Germinal center (tissue), 1 donor: ENCODE results near the gene NSDHL.
A peak's percentile ranks its signal among the peaks of the same experiment; 100 is the strongest.
"Not testable (repeated sequence)": the region's sequence is repeated elsewhere in the genome, so short reads cannot be mapped to it uniquely, and the experiment has no call there.

Source experiments
- DNase-seq: peaks from one replicate; pipeline ENCODE4 v3.0.0; 2012; ENCODE audit warnings: mixed read lengths, low spot score

Gene NSDHL

GRCh38 chrX:152830312-152831305 lies at the start of gene NSDHL, which contains the start of gene CETN2:
Gene NSDHL (plus strand): TSS chrX:152831063. CDS start chrX:152846325, 15,262 bp downstream.
Gene CETN2 (minus strand): TSS chrX:152830757. CDS start chrX:152830710, 47 bp downstream.
- peak; percentile 98 for DNase-seq

GRCh38 chrX:152787062-152787461 lies 43.8 kb upstream of the NSDHL start:
- DNase-seq: not testable (repeated sequence)

GRCh38 chrX:152798945-152799344 lies 31.9 kb upstream of the NSDHL start:
- no peak for DNase-seq

- no peak for DNase-seq
Observed at GRCh38 chrX:152806035-152806434, 24.8 kb upstream of the NSDHL start.

- no peak for DNase-seq
Observed at GRCh38 chrX:152810403-152810802, 20.5 kb upstream of the NSDHL start.

- DNase-seq: no peak
Observed at GRCh38 chrX:152813206-152813605, 17.7 kb upstream of the NSDHL start.

GRCh38 chrX:152814048-152814447 lies 16.8 kb upstream of the NSDHL start:
- DNase-seq: no peak

- peak; percentile 6 for DNase-seq
Observed at GRCh38 chrX:152817078-152817764, 13.6 kb upstream of the NSDHL start.

GRCh38 chrX:152818356-152818755 lies 12.5 kb upstream of the NSDHL start:
- DNase-seq: no peak

GRCh38 chrX:152819266-152819665 lies 11.6 kb upstream of the NSDHL start:
- DNase-seq: no peak

- DNase-seq: no peak
Observed at GRCh38 chrX:152819732-152820131, 11.1 kb upstream of the NSDHL start.

- peak; percentile 13 for DNase-seq
Observed at GRCh38 chrX:152821145-152821765, 9.6 kb upstream of the NSDHL start.

- DNase-seq: no peak
Observed at GRCh38 chrX:152822383-152823086, 8.3 kb upstream of the NSDHL start.

GRCh38 chrX:152823657-152824056 lies 7.2 kb upstream of the NSDHL start:
- DNase-seq: no peak

GRCh38 chrX:152824841-152825374 lies 6.0 kb upstream of the NSDHL start:
- DNase-seq: no peak

- peak; percentile 2 for DNase-seq
Observed at GRCh38 chrX:152831391-152831790, 528 bp downstream of the NSDHL start.

- no peak for DNase-seq
Observed at GRCh38 chrX:152832520-152832919, 1.7 kb downstream of the NSDHL start.

- no peak for DNase-seq
Observed at GRCh38 chrX:152833378-152833777, 2.5 kb downstream of the NSDHL start.

- not testable (repeated sequence) for DNase-seq
Observed at GRCh38 chrX:152835470-152835869, 4.6 kb downstream of the NSDHL start.

GRCh38 chrX:152842772-152843338 lies 12.0 kb downstream of the NSDHL start:
- DNase-seq: no peak

- no peak for DNase-seq
Observed at GRCh38 chrX:152843852-152844251, 13.0 kb downstream of the NSDHL start.
